Liver (tissue), 9 donors: ENCODE results near the gene SLC25A43. TPM values are rescaled to one million over a fixed set of nuclear protein-coding genes. Genes with fewer than 3 reads are reported as not detected.

Experiments used
- DNase-seq: peaks from one replicate; pipeline ENCODE4 v3.0.0-alpha.2; 2017; ENCODE audit warnings: low spot score
- H3K27ac ChIP-seq, 2 donors: one replicate each; pipeline ENCODE4 v1.7.0; 2013; ENCODE audit warnings: inconsistent platforms in 2 of 2, low read length in 2 of 2, control low read depth in 1 of 2, low read depth in 1 of 2, mild to moderate bottlenecking in 1 of 2
- H3K27me3 ChIP-seq, 4 donors: one replicate each; pipeline versions ENCODE4 v1.6.1 to v1.7.0; 2013; ENCODE audit warnings: low read length in 3 of 4, inconsistent platforms in 1 of 4, mild to moderate bottlenecking in 1 of 4, moderate library complexity in 1 of 4; ENCODE audit not compliant: control insufficient read depth in 4 of 4, insufficient read depth in 4 of 4
- H3K36me3 ChIP-seq, 4 donors: one replicate each; pipeline versions ENCODE4 v1.6.1 to v1.7.0; 2013; ENCODE audit warnings: low read length in 3 of 4, mild to moderate bottlenecking in 3 of 4, low read depth in 1 of 4, moderate library complexity in 1 of 4; ENCODE audit not compliant: control insufficient read depth in 4 of 4, insufficient read depth in 3 of 4
- H3K4me1 ChIP-seq, 4 donors: one replicate each; pipeline versions ENCODE4 v1.6.1 to v1.7.0; 2013; ENCODE audit warnings: low read length in 3 of 4, mild to moderate bottlenecking in 3 of 4, moderate library complexity in 1 of 4; ENCODE audit not compliant: control insufficient read depth in 4 of 4, insufficient read depth in 4 of 4
- H3K4me3 ChIP-seq, 3 donors: one replicate each; pipeline versions ENCODE4 v1.6.1 to v1.7.0; 2013; ENCODE audit warnings: low read length in 3 of 3, control low read depth in 1 of 3, low read depth in 1 of 3, mild to moderate bottlenecking in 1 of 3
- H3K9ac ChIP-seq, 2 donors: one replicate each; pipeline ENCODE4 v1.7.0; 2013; ENCODE audit warnings: low read length in 2 of 2, mild to moderate bottlenecking in 2 of 2, moderate library complexity in 2 of 2, control low read depth in 1 of 2, low read depth in 1 of 2
- H3K9me3 ChIP-seq, 4 donors: one replicate each; pipeline versions ENCODE4 v1.6.1 to v1.7.0; 2013; ENCODE audit warnings: low read length in 3 of 4; ENCODE audit not compliant: control insufficient read depth in 4 of 4
- ATF3 ChIP-seq: IDR thresholded peaks from 2 replicates; pipeline ENCODE4 v1.6.1; 2016; ENCODE audit warnings: antibody characterized with exemption
- CTCF ChIP-seq: fragments of 150-350 bp; IDR thresholded peaks from 2 replicates; pipeline ENCODE4 v1.5.1; 2017; ENCODE audit warnings: improper control_type of control experiment, low read depth, low read length; ENCODE audit not compliant: missing input control
- EGR1 ChIP-seq, 2 donors: IDR thresholded peaks; 2 replicates each; pipeline ENCODE4 v1.6.1; 2016 to 2018; ENCODE audit warnings: antibody characterized with exemption in 2 of 2, low read depth in 2 of 2
- FOXA2 ChIP-seq: IDR thresholded peaks from 2 replicates; pipeline ENCODE4 v1.6.1; 2016; ENCODE audit warnings: antibody characterized with exemption
- GABPA ChIP-seq, 2 donors: IDR thresholded peaks in 1 of 2; conservative IDR thresholded peaks in 1 of 2; 2 replicates each; pipeline ENCODE4 v1.6.1; 2016; ENCODE audit warnings: antibody characterized with exemption in 2 of 2, mild to moderate bottlenecking in 1 of 2, moderate library complexity in 1 of 2
- HNF4A ChIP-seq, 2 donors: conservative IDR thresholded peaks; 2 replicates each; pipeline ENCODE4 v1.6.1; 2016; ENCODE audit warnings: antibody characterized with exemption in 2 of 2, mild to moderate bottlenecking in 2 of 2
- HNF4G ChIP-seq: IDR thresholded peaks from 2 replicates; pipeline ENCODE4 v1.6.1; 2016; ENCODE audit warnings: antibody characterized with exemption
- JUND ChIP-seq, 2 donors: IDR thresholded peaks; 2 replicates each; pipeline ENCODE4 v1.6.1; 2016; ENCODE audit warnings: antibody characterized with exemption in 2 of 2
- MAX ChIP-seq: IDR thresholded peaks from 2 replicates; pipeline ENCODE4 v1.6.1; 2016; ENCODE audit warnings: antibody characterized with exemption
- NR2F2 ChIP-seq: IDR thresholded peaks from 2 replicates; pipeline ENCODE4 v1.6.1; 2016; ENCODE audit warnings: antibody characterized with exemption
- RAD21 ChIP-seq, 2 donors: IDR thresholded peaks; 2 replicates each; pipeline ENCODE4 v1.6.1; 2016; ENCODE audit warnings: antibody characterized with exemption in 2 of 2, mild to moderate bottlenecking in 2 of 2
- REST ChIP-seq: IDR thresholded peaks from 2 replicates; pipeline ENCODE4 v1.6.1; 2016; ENCODE audit warnings: antibody characterized with exemption, mild to moderate bottlenecking
- RXRA ChIP-seq, 2 donors: IDR thresholded peaks; 2 replicates each; pipeline ENCODE4 v1.6.1; 2017 to 2018; ENCODE audit warnings: antibody characterized with exemption in 2 of 2, mild to moderate bottlenecking in 1 of 2
- SP1 ChIP-seq: IDR thresholded peaks from 2 replicates; pipeline ENCODE4 v1.6.1; 2018; ENCODE audit warnings: antibody characterized with exemption, mild to moderate bottlenecking
- TAF1 ChIP-seq: conservative IDR thresholded peaks from 2 replicates; pipeline ENCODE4 v1.6.1; 2016; ENCODE audit warnings: antibody characterized with exemption, mild to moderate bottlenecking
- YY1 ChIP-seq: IDR thresholded peaks from 2 replicates; pipeline ENCODE4 v1.6.1; 2016; ENCODE audit warnings: antibody characterized with exemption, mild to moderate bottlenecking
- ZBTB33 ChIP-seq: IDR thresholded peaks from 2 replicates; pipeline ENCODE4 v1.6.1; 2016; ENCODE audit warnings: antibody characterized with exemption
- WGBS: extraction: QIAGEN DNeasy Blood & Tissue Kit; methylation state at CpG from one replicate; pipeline ENCODE4 v1.1.7; 2013; 5-methylcytosine and 5-hydroxymethylcytosine counted together
- polyA plus RNA-seq, 2 donors: library from polyadenylated mRNA; stranded (reverse) in 1 of 2; unstranded in 1 of 2; fragments of 200-250 nt in 1 of 2; fragments of >200 nt in 1 of 2; fragmentation: Nextera tagmentation in 1 of 2; extraction: Ambion mirVana in 1 of 2; gene quantifications; one replicate each; pipeline versions ENCODE4 v1.2.1 to v1.2.3, GENCODE V29; 2013 to 2015
- total RNA-seq, 2 donors: library from RNA; depleted of rRNA; stranded (reverse); fragments of >200 nt; gene quantifications; one replicate each; pipeline ENCODE4 v1.2.3, GENCODE V29; 2014
- donor health status: healthy.
- donor health status: healthy.
- donor health status: healthy.
- donor health status: healthy.
- donor health status: healthy.

SLC25A43 gene
- total and polyA plus RNA-seq, 4 donors: 4.5 to 10.9 (median 5.6) TPM

GRCh38 chrX:119419146-119419545 is 20.0 kb downstream of the SLC25A43 start (continued):
- no peak for TF ChIP-seq REST
- no peak for TF ChIP-seq MAX
- TF ChIP-seq RAD21 (IDR thresholded peaks at IDR 0.05): no peak
- TF ChIP-seq TAF1: no peak

- no peak for TF ChIP-seq CTCF
- no peak for TF ChIP-seq MAX
- no peak for TF ChIP-seq FOXA2
- TF ChIP-seq RAD21 (IDR thresholded peaks at IDR 0.05): no peak
- no peak for TF ChIP-seq ATF3
- no peak for TF ChIP-seq HNF4G
- TF ChIP-seq GABPA (IDR thresholded peaks at IDR 0.05 in 1 of 2, conservative IDR thresholded peaks at IDR 0.05 in 1 of 2): no peak
- no peak for TF ChIP-seq HNF4A (conservative IDR thresholded peaks at IDR 0.05)
- TF ChIP-seq SP1: no peak
- no peak overlapping the region for H3K9ac ChIP-seq
- no peaks in the 10 kb centered on the region for H3K36me3 ChIP-seq
- no peak overlapping the region for H3K4me3 ChIP-seq
- H3K9me3 ChIP-seq: no peaks in the 10 kb centered on the region
- H3K27me3 ChIP-seq: no peaks in the 10 kb centered on the region
- no peak overlapping the region for H3K27ac ChIP-seq
- H3K4me1 ChIP-seq: peaks cover 1 to 20% (median 13%) of the 10 kb centered on the region in 4 donors
- 95% methylated on average over 2 of the region's 2 CpGs for WGBS
- no peak for DNase-seq
Observed at GRCh38 chrX:119419898-119420297, 20.8 kb downstream of the SLC25A43 start.

GRCh38 chrX:119421016-119421705 is 22.0 kb downstream of the SLC25A43 start:
- no peaks in the 10 kb centered on the region for H3K27me3 ChIP-seq
- no peak overlapping the region for H3K27ac ChIP-seq
- H3K9me3 ChIP-seq: no peaks in the 10 kb centered on the region
- DNase-seq: no peak
- TF ChIP-seq REST (no peak), SP1 (no peak), JUND (IDR thresholded peaks at IDR 0.05) (no peak), HNF4A (conservative IDR thresholded peaks at IDR 0.05) (no peak), EGR1 (IDR thresholded peaks at IDR 0.05; ENCODE audit: low read depth in 2 of 2) (no peak), MAX (no peak), ZBTB33 (no peak), TAF1 (no peak), RAD21 (IDR thresholded peaks at IDR 0.05) (no peak), NR2F2 (no peak), HNF4G (no peak), YY1 (no peak), RXRA (IDR thresholded peaks at IDR 0.05) (no peak)
- H3K4me3 ChIP-seq: no peak overlapping the region
- peaks cover 1 to 20% (median 14%) of the 10 kb centered on the region in 4 donors for H3K4me1 ChIP-seq
- WGBS: 99% methylated on average over 7 of the region's 7 CpGs
- no peaks in the 10 kb centered on the region for H3K36me3 ChIP-seq
- H3K9ac ChIP-seq: no peak overlapping the region
